SK-N-SH (cell line): ENCODE results near the gene SLC35A2.

Source experiments
- CTCF ChIP-seq: fragments of 200-600 bp; sonication (generic); IDR thresholded peaks from 2 replicates; pipeline ENCODE4 v1.6.1; 2017; ENCODE audit warnings: antibody characterized with exemption, mild to moderate bottlenecking, moderate library complexity
- ELF1 ChIP-seq: IDR thresholded peaks from 2 replicates; pipeline ENCODE4 v1.4.0; 2012
- EP300 ChIP-seq, 2 experiments: IDR thresholded peaks; 2 replicates each; pipeline versions ENCODE4 v1.4.0 to v1.6.1; 2012; ENCODE audit warnings: borderline replicate concordance in 1 of 2, low read depth in 1 of 2, low read length in 1 of 2
- GABPA ChIP-seq: IDR thresholded peaks from 2 replicates; pipeline ENCODE4 v1.4.0; 2012; ENCODE audit warnings: low read depth, mild to moderate bottlenecking
- MXI1 ChIP-seq: IDR thresholded peaks from 2 replicates; pipeline ENCODE4 v1.6.1; 2012; ENCODE audit warnings: mild to moderate bottlenecking, low read depth, low read length, improper control_type of control experiment
- RAD21 ChIP-seq: IDR thresholded peaks from 2 replicates; pipeline ENCODE4 v1.6.1; 2012; ENCODE audit warnings: mild to moderate bottlenecking, low read length
- REST ChIP-seq: IDR thresholded peaks from 2 replicates; pipeline ENCODE4 v1.6.1; 2012; ENCODE audit warnings: mild to moderate bottlenecking, low read depth, low read length, moderate library complexity
- TAF1 ChIP-seq: IDR thresholded peaks from 2 replicates; pipeline ENCODE4 v1.6.1; 2012; ENCODE audit warnings: low read depth, mild to moderate bottlenecking, low read length, moderate library complexity, borderline replicate concordance
- TCF12 ChIP-seq: IDR thresholded peaks from 2 replicates; pipeline ENCODE4 v1.4.0; 2012
- USF2 ChIP-seq: fragments of 150-350 bp; IDR thresholded peaks from 2 replicates; pipeline ENCODE4 v1.6.1; 2017; ENCODE audit warnings: antibody characterized with exemption, low read length, low read depth, borderline replicate concordance
- ZBTB33 ChIP-seq: IDR thresholded peaks from 2 replicates; pipeline ENCODE4 v1.4.0; 2012; ENCODE audit warnings: low read depth, borderline replicate concordance

DNA sequence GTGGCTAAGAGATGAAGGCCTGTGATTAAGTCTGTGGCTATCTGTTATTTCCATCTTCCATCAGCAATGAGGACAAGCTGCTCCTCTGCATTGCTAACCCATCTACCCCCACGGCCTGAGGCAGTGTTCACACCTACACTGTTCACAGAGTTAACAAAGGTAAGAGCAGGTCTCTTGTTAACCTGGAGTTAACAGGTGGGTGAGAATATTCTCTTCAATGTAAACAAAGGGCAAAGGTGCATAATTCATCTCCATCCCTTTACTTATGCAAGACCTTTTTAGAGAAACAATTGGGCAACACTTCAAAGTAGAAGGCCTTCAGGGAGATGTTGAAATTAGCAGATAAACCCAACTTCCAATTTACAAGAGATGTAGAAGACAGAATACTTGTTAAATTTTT, 2.8 kb downstream of the SLC35A2 start:
- TF ChIP-seq RAD21 = no peak
- TF ChIP-seq CTCF = no peak
- no peak for TF ChIP-seq TCF12
- no peak for TF ChIP-seq ZBTB33
- no peak for TF ChIP-seq ELF1
- no peak for TF ChIP-seq EP300 (IDR thresholded peaks at IDR 0.05; ENCODE audit: borderline replicate concordance in 1 of 2, low read depth in 1 of 2, low read length in 1 of 2)
- TF ChIP-seq USF2 = no peak
- no peak for TF ChIP-seq GABPA
- TF ChIP-seq MXI1 = no peak
- no peak for TF ChIP-seq REST
- no peak for TF ChIP-seq TAF1
